GM19395 (cell line): ENCODE measurements around the gene PNKP.

Experiments used
- ATAC-seq: cut with Tn5 transposase; IDR thresholded peaks from one replicate; pipeline ENCODE4 v1.9.1; 2021; ENCODE audit warnings: mild to moderate bottlenecking, moderate library complexity; ENCODE audit not compliant: unreplicated experiment

The PNKP gene

DNA sequence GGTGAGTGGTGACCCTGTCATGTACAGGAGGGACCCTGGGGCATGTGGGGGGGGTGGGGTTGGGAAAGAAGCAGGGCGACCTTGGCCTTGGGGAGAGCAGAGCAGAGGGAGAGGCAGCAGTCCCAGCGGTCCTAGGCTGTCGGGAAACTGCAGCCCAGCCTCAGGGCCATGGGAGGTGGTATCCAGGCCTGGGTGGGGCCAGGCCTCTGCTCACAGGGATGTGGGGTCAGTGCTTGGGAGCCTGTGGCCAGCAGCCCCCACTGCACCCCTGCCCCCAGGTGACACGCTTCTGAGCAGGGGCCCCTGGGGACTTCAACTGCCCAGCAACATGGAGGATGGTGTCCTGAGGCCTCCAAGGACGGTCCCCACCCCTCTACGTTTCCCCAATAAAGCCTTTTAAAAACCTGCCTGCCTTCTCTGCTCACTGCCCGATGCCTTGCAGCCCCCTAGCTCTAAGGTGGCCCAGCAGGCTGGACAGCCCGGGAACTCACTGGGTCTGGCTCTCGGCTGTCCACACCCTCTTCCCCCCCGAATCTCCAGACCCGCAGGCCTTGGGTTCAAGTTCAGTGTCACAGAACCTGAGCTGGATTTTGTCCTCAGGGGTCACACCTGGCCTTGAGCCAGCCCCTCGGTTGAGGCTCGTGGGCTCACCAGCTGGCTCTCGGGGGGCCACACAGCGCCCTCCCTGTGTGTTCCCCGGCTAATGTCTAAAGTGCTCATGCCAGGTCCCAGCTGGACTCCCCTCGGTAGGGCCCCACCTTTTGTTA, 6.9 kb downstream of the PNKP start:
- no peak for ATAC-seq

DNA sequence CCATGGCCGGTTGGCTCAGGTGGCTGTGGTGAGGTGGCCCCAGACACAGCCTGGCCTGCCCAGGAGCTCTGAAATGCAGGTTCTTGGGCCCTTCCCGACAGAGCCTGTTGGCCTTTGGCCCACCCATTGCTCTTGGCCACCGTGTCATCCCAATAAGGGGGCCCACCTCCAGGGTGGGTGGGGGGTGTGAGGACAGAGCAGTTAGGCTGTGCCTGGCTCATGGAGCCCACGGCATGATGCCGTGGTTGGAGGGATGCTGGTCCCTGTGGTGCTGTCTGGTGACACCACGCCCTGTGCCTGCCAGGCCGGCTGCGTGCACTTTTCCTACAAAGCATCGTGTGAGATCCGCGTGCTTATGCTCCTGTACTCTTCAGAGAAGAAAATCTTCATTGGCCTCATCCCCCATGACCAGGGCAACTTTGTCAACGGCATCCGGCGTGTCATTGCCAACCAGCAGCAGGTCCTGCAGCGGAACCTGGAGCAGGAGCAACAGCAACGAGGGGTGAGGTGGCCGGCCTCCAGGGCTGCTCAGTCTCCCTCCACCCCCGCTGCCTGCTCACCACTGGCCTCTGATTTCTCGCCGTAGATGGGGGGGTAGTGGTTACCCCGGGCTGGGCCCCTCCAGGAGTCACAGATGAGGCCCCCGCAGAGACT, 7.6 kb downstream of the PNKP start:
- ATAC-seq = no peak

DNA sequence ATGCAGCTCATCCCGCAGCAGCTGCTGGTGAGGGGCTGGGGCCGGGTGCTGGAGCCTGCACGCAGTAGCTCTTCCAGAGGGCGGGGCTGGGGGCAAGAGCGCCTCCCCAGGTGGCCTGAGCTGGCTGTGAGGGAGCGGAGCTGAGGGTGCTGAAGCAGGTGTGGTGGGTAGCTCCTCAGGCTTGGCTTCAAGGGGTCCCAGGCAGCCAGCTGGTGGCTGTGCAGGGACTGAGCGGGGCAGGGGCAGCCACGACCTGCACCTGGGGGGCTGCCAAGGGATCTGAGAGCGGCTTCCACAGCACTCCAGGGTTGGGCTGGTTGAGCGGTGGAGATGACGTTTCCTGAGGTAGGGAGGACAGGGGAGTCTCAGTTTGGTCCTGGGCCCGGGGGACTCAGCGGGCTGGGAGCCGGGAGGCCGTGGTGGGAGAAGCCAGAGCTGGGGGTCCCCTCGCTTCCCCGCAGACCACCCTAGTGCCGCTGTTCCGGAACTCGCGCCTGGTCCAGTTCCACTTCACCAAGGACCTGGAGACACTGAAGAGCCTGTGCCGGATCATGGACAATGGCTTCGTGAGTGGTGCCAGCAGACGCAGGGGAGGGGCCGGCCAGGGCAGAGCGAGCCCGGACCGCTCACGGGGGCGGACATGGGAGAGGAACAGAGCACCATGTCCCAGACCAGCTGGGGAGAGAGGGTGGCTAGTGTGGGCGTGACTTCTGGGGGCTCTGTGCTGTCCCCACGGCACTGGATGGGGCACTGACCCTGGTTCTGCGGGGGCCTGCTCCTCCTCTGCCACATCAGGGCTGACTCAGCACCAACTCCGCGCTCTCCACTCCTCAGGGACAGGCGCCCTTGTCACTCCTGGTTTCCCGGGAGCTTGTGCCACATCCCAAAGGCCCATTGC, 9.0 kb downstream of the PNKP start:
- ATAC-seq = no peak

DNA sequence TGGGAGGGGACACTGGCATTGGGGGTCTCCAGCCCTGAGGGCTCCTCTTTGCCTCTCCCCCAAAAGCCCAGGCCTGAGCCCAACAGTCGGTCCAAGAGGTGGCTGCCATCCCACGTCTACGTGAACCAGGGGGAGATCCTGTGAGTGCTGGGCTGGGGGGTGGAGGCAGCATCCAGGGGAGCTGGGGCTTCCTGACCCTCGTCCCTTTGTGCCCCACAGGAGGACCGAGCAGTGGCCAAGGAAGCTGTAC, 9.6 kb downstream of the PNKP start:
- ATAC-seq = no peak

DNA sequence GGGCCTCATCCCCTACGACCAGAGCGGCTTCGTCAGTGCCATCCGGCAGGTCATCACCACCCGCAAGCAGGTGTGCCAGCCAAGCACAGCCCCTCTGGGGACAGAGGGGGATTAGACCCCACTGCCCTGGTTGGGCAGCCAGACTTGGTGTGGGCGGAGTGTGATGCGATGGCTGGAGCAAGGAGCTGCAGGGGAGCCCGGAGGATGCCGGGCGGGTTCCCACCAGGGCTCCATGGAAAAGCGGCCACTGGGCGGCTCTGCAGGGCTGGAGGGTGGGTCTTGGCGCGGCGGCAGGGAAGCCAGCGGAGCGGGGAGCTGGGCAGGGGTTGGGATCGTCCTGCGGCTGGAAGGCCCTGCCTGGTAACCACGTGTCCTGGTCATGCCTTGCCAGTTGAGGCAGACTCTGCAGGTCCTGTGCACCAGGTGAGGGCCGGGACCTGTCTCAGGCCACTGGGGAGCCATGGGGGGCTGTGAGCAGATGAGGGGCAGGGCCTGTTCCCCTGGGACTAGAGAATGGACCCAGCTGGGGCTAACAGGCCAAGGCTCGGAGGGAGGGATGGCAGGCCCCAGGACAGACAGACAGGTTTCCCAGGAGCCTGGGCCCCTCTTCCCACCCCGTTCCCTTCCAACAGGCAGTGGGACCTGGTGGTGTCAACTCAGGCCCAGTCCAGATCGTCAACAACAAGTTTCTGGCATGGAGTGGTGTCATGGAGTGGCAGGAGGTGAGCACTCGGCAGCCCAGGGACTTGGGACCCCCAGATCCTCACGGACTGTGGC, 10.1 kb downstream of the PNKP start:
- ATAC-seq = no peak

DNA sequence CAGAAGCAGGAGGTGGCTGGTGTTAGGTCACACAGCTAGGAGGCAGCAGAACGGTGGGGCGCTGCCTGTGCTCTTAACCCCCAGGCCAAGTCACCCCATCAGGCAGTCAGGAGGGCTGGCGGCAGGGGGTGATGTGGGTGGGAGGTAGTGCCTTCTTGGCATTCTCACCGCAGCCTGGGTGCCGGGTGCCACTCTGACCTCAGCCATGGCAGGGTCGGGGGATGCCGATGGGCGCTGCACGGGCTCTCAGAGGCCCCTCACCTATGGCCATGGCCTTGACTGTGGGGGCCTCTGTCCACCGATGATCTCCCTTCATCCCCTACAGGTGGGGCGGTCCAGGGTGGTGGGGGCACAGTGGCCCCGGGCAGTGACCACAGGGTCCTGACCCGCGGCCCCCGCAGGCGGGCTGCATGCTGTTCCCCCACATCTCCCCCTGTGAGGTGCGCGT, 10.8 kb downstream of the PNKP start:
- no peak for ATAC-seq

DNA sequence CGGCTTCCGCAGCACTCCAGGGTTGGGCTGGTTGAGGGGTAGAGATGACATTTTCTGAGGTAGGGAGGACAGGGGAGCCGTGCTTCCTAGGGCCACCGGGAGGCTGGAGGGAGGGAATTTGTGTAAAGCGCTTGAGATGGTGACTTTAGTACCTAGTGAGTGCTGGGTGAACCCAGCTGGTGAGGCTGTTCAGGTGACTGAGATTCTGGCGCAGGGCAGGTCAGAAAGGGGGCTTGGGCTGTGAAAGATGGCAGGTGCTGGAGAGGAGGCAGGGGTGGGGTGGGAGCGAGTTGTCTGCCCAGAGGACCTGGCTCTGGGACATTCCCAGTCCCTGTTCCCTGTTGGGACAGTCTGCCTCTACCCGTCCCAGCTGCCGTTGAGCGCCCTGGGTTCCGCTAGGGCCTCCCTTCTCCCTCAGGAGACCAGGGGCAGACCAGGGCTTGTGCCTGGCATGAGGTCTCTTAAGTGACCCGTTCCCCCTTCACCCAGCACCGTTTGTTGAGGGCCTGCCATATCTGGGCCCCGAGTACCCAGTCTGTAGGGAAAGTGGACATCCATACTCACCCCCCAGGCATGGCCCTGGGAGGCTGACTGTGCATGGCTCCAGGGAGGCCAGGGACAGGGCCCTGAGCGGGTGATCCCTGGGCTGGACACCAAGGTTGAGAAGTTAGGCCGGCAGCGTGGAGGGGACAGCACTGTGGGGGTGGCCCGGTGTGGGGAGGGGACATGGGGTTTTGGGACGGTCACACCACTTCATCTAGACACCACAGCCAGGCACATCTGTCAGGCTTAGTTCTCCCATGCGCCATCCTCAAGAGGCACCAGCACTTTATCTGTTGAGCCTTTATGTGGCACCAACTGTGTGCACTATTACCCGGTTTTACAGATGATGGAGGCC, 11.5 kb downstream of the PNKP start:
- no peak for ATAC-seq

DNA sequence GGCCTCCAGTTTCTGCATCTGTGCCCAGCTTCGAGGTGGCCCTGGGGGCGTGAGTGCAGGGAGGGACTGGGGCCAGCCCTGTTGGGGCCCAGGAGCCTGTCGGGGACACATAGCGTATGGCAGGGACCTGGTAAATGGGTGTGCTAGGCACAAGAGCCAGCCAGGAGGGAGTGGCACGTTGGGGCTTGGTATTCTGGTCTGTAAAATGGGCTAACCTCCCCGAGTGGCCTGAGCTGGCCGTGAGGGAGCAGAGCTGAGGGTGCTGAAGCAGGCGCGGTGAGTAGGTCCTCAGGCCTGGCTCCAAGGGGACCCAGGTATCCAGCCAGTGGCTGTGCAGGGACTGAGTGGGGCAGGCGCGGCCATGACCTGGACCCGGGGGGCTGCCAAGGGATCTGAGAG, 12.1 kb downstream of the PNKP start:
- no peak for ATAC-seq

DNA sequence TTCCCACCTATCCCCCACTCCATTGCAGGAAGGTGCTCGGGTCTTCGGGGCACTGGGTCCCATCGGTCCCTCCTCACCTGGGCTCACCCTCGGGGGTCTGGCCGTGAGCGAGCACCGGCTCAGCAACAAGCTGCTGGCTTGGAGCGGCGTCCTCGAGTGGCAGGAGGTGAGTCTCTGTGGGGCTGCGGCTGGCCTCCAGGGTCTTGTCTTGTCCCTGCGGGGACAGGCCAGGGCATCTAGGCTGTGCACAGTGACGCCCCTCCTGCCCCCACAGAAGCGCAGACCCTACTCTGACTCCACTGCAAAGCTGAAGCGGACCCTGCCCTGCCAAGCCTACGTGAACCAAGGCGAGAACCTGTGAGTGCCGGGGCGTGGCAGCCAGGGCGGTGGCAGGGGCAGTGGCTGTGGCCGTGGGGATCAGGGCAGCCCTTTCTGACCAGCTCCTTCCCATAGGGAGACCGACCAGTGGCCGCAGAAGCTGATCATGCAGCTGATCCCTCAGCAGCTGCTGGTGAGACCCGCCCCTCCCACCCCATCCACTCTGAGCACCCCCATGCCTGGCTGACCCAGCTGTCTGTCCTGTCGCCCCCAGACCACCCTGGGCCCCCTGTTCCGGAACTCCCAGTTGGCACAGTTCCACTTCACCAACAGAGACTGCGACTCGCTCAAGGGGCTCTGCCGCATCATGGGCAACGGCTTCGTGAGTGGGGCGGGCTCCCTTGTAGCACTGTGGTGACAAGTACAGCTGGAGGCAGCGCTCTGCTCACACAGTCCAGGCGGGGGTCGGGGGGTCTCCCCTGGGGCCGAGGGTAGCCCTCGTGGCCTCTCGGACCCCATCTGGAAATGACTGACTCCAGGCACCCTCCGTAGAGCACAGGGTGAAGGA, 12.8 kb downstream of the PNKP start:
- no peak for ATAC-seq

DNA sequence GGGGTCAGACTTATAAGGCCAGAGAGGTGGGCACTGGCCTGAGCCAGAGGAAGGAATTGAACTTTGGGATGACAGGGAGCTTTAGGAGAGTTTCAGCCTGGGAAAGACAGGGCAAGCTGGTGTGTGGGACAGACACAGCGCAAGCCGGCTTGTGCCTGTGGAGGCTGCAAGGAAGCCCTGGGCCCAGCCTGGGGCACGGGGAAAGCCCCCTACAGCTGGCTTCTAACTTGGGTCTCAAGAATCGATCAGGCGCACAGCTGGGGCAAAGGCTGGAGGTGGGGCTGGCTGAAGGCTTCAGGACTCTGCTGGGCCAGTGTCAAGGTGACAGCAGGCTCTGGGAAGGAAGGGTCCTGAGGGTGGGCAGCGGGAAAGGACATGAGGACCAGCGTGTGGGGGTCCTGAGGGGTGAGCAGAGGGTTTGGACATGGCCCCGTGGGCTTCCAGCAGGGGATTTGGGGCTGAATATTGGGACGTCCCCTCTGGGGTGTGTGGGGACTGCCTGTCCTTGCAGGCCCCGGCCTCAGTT, 13.5 kb downstream of the PNKP start:
- ATAC-seq = no peak

DNA sequence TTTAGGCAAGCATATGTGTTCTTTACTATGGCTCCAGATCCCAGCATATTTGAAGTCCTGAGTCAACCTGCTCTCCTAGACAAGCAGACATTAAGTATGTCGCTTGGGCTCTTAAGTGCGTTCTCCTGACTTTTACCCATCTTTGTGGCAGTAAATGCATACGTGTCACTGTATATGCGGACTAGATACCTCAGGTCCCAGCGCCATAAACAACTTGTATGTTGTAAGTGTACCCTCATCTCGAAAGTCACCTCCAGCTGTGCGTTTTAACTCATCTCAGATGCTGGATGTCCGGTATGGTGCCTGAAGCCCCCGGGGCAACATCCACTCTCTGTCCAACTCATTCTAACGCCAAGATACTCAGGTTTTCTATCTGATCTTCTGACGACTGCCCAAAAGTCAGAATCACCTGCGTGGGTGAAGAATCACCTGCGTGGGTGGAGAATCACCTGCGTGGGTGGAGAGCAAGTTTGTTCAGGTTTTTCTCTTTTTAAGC, 14.7 kb downstream of the PNKP start:
- no peak for ATAC-seq

DNA sequence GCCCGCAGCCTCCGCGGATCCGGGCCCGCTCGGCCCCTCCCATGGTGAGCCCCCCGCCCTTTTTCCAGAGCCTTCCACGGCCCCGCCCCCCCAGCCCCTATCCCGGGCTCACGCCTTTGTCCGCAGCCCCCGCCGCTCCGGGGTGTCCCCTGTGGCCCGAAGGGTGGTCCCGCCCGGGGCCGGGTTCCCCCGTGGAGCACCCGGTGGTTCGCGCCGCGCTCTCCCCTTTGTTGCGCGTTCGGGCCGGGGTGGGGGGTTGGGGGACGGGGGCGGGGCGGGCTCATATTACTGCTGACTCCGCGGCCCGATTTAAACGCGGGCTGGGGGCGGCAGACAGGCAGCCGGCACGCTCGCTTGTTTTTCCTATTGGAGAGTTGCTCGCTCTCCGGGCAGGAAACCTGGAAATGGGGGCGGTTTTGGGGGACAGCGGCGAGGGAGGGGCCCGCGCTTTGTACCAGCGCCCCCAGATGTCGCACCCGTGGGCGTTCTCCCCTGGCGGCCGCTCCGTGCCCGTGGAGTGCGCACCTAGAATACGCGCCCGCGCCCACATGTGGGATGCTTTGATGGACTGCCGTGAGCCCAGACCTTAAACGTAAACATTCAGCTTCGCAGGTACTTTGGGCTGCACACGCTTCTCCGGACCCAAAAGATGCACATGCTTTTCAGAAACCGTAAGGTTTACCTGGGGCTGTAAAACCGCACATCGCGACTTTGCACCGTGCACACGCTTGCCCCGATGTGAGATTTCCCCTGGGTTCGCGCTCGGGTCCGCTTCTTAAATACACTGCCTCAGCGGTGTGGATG, 15.7 kb downstream of the PNKP start:
- no peak for ATAC-seq

DNA sequence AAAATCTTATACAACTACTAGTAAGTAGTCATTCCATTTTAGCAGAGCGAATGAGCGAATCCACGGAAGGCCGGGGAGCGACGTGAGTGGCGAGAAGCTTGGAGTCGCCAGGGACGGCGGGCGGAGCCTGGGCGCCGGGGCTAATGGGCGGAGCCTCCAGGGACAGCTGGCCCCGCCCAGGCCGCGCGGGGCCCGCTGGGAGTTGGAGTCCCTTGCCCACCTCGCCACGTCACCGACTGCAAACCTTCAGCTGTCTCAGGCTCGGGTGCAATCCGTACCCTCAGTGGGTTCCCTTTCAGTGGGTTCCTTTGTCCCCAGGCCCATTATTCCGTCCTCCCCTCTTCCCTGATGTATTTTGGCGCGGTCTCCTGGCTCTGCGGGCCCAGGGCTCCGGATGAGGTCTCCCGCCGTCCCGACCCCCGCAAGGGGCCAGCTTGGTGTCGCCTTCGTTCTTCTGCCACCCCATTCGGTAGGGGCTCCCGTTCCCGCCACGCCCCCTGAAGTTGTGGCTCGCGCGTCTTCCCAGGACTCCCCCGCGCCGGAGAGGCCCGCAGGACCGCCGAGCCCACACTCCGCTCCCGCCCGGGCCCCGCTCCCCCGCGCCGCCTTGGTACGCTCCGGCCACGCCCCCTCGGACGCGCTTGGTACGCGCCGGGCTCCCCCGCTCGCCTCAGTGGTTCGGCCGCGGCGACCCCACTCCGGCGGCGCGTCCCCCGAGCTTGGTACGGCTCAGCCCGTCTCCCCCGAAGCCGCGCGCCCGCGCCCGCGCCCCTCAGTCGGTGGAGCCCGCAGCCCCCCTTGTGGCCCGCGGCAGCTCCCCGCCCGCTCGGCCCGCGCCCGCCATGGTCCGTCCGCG, 16.7 kb downstream of the PNKP start, which contains the start of gene PTOV1:
PTOV1 (plus strand) TSS at position 673 of the 856 bp plus-strand sequence.
- peak; percentile 74 for ATAC-seq

DNA sequence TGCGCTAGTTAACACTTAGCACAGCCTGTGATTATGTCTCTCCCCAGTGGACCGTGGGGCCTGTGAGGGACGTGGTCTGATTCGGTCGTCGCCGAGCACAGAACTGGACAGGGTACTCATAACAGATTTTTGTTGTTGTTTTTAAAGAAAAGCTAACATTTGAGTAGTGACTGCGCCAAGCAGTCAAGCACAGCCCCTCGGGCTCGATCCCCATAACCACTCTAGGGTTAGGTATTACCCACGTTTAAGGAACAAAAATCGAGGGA, 17.2 kb downstream of the PNKP start:
- no peak for ATAC-seq

DNA sequence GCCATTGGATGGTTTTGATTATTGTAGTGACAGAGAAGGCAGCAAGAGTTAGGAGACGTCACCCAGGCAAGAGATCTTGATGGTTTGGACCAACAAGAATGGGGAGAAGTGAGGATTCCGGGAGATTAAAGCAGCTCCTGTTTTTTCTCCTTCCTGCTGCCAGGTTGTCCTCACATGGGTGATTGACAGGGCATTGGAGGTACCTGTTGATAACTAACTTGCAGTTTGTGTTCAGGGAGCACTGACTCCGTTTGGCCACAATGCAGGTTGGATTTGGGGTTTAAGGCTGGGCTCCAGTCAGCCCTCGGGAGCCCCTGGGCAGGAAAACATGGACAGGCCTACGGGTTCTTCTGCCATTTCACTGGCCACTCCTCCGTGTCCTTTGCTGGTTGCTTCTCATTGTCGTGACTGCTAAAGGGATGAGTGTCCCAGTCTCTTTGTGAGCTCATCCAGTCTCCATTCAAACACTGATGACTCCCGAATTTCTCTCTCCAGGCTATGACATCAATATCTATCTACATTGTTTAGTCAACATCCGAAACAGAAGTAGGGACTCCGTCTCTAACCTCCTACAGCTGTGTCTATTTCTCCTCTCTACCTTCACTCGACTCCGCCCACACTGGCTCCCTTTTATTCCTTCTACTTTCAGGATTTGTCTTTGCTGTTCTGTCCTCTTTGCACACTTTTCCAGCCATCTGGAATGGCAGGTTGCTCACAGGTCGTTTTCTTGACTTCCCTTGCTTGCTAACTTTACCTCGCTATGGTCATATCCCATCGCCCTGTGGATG, 17.7 kb downstream of the PNKP start:
- no peak for ATAC-seq

DNA sequence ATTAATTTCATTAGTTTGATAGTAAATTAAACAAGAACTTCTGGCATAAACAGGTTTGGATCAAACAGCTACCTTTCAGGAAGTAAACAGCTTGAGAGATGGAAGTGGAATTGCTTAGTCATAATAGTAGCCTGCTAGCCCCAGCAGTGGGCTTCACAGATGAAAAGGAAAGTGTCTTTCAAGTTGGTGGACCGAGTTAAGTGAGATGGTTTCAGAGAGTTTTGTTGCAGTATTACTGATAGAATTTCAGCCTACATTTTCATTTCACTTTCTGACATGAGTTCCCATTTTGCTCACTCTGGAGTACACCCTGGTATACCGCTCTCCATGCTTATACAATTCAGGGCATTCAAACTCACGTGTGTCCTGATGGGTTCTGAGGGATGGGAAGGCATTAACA, 18.4 kb downstream of the PNKP start:
- no peak for ATAC-seq
